GM06990 (cell line): ENCODE data around the gene TSPAN1.

ENCODE experiments used
- DNase-seq: peaks from one replicate; pipeline ENCODE4 v3.0.0-alpha.2; 2011; ENCODE audit not compliant: insufficient read length; ENCODE audit errors: extremely low read depth
- H3K27me3 ChIP-seq: replicated peaks from 2 replicates; pipeline ENCODE4 v1.6.0; 2011; ENCODE audit warnings: low read length; ENCODE audit not compliant: control insufficient read depth, insufficient read depth
- H3K36me3 ChIP-seq: 2 replicates; pipeline ENCODE4 v1.5.1; 2011; ENCODE audit warnings: low read length; ENCODE audit not compliant: control insufficient read depth, insufficient read depth
- H3K4me3 ChIP-seq: replicated peaks from 2 replicates; pipeline ENCODE4 v1.5.1; 2011; ENCODE audit warnings: low read depth, mild to moderate bottlenecking, control low read depth, low read length
- TF ChIP-seq, protein P1 (sequence below): IDR thresholded peaks from 2 replicates; pipeline ENCODE4 v1.5.1; 2011; ENCODE audit warnings: low read length, control low read depth, mild to moderate bottlenecking, inconsistent platforms; ENCODE audit not compliant: insufficient read depth, poor library complexity, severe bottlenecking

Gene TSPAN1

GRCh38 chr1:46172321-46172720 lies 2.6 kb upstream of the TSPAN1 start:
- Histone ChIP-seq H3K4me3 (no peak overlapping the region), H3K27me3 (no peaks in the 10 kb centered on the region), H3K36me3 (no peaks in the 10 kb centered on the region)
- DNase-seq, result no peak
- TF ChIP-seq, protein P1, sequence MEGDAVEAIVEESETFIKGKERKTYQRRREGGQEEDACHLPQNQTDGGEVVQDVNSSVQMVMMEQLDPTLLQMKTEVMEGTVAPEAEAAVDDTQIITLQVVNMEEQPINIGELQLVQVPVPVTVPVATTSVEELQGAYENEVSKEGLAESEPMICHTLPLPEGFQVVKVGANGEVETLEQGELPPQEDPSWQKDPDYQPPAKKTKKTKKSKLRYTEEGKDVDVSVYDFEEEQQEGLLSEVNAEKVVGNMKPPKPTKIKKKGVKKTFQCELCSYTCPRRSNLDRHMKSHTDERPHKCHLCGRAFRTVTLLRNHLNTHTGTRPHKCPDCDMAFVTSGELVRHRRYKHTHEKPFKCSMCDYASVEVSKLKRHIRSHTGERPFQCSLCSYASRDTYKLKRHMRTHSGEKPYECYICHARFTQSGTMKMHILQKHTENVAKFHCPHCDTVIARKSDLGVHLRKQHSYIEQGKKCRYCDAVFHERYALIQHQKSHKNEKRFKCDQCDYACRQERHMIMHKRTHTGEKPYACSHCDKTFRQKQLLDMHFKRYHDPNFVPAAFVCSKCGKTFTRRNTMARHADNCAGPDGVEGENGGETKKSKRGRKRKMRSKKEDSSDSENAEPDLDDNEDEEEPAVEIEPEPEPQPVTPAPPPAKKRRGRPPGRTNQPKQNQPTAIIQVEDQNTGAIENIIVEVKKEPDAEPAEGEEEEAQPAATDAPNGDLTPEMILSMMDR, result no peak

- H3K36me3 ChIP-seq, result no peaks in the 10 kb centered on the region
- no peaks in the 10 kb centered on the region for H3K27me3 ChIP-seq
- no peak for DNase-seq
- no peak overlapping the region for H3K4me3 ChIP-seq
- TF ChIP-seq, protein P1, result no peak
Measured at GRCh38 chr1:46173361-46173856, 1.5 kb upstream of the TSPAN1 start.

DNA sequence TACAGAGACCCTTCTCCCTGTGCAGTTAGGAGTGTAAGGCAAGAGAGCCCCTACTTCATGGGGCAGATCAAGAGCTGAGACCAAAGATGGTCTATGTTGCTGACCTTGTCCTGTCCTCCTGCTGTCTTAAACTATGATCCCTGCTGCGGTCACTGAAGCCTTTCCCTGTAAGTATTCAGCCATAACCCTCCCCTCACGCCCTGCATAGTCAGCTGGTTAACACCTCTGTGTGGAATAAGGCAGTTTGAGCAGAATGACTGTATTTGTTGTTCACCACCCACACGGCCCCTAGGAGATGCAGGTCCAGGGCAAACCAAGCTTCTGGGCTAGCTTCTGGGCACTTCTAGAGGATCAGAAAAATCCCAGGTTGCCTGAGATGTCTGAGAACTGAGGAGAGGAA lies 356 bp downstream of the TSPAN1 start:
- DNase-seq, result no peak
- H3K27me3 ChIP-seq, result no peaks in the 10 kb centered on the region
- H3K36me3 ChIP-seq, result no peaks in the 10 kb centered on the region
- no peak overlapping the region for H3K4me3 ChIP-seq
- TF ChIP-seq, protein P1, result no peak

GRCh38 chr1:46176211-46176865 lies 1.5 kb downstream of the TSPAN1 start, which contains the start of gene P3R3URF:
Gene P3R3URF, minus strand, starts transcription at chr1:46176488. Its CDS starts 17 bp downstream, at chr1:46176471.
- H3K27me3 ChIP-seq, result no peaks in the 10 kb centered on the region
- H3K36me3 ChIP-seq, result no peaks in the 10 kb centered on the region
- no peak for DNase-seq
- no peak within 1 kb of the TSS for H3K4me3 ChIP-seq
- TF ChIP-seq, protein P1, result no peak

- Histone ChIP-seq H3K27me3 (no peaks in the 10 kb centered on the region), H3K4me3 (no peak overlapping the region), H3K36me3 (no peaks in the 10 kb centered on the region)
- TF ChIP-seq, protein P1, result peak; percentile 90
- no peak for DNase-seq
Measured at GRCh38 chr1:46179138-46180081, 4.5 kb downstream of the TSPAN1 start.
